ENCODE results near the gene ADARB2. TPM values are rescaled to one million over a fixed set of nuclear protein-coding genes. Genes with fewer than 3 reads are reported as not detected.

The ADARB2 gene
- total and polyA plus RNA-seq, 2 experiments from 2014 or later = 2.0 to 5.0 TPM

GRCh38 chr10:1589257-1589656 is 148.1 kb downstream of the ADARB2 start:
- Histone ChIP-seq H2AFZ (no peak overlapping the region), H3K9me2 (ENCODE audit: insufficient read depth) (no peaks in the 10 kb centered on the region; the same call in 1 of the 2 replicates), H3K36me3 (ENCODE audit: insufficient read depth) (no peaks in the 10 kb centered on the region), H3K4me2 (no peak overlapping the region), H3K4me3 (no peak overlapping the region), H3K27me3 (ENCODE audit: insufficient read depth) (no peaks in the 10 kb centered on the region), H3K79me2 (replicated peaks; ENCODE audit: insufficient read depth) (no peaks in the 10 kb centered on the region), H3K4me1 (ENCODE audit: insufficient read depth) (no peaks in the 10 kb centered on the region), H4K20me1 (replicated peaks; ENCODE audit: insufficient read depth) (no peaks in the 10 kb centered on the region), H3F3A (replicated peaks; ENCODE audit: low read depth) (no peaks in the 10 kb centered on the region), H3K27ac (ENCODE audit: low read depth) (no peak overlapping the region)
- DNase-seq (ENCODE audit: low spot score) (no peak), ATAC-seq (no peak)
- Mint-ChIP-seq H3K4me1 (peaks cover 2% of the 10 kb centered on the region; the same call in 1 of the 3 replicates), H3K27me3 (ENCODE audit: insufficient read depth, low read depth, poor library complexity) (peaks cover 10% of the 10 kb centered on the region), H3K36me3 (ENCODE audit: low read depth) (no peaks in the 10 kb centered on the region; the same call in 2 of the 3 replicates), H3K4me3 (no peak overlapping the region), H3K27ac (no peak overlapping the region), H3K9me3 (peaks cover 11% of the 10 kb centered on the region)
- TF ChIP-seq, protein P1, sequence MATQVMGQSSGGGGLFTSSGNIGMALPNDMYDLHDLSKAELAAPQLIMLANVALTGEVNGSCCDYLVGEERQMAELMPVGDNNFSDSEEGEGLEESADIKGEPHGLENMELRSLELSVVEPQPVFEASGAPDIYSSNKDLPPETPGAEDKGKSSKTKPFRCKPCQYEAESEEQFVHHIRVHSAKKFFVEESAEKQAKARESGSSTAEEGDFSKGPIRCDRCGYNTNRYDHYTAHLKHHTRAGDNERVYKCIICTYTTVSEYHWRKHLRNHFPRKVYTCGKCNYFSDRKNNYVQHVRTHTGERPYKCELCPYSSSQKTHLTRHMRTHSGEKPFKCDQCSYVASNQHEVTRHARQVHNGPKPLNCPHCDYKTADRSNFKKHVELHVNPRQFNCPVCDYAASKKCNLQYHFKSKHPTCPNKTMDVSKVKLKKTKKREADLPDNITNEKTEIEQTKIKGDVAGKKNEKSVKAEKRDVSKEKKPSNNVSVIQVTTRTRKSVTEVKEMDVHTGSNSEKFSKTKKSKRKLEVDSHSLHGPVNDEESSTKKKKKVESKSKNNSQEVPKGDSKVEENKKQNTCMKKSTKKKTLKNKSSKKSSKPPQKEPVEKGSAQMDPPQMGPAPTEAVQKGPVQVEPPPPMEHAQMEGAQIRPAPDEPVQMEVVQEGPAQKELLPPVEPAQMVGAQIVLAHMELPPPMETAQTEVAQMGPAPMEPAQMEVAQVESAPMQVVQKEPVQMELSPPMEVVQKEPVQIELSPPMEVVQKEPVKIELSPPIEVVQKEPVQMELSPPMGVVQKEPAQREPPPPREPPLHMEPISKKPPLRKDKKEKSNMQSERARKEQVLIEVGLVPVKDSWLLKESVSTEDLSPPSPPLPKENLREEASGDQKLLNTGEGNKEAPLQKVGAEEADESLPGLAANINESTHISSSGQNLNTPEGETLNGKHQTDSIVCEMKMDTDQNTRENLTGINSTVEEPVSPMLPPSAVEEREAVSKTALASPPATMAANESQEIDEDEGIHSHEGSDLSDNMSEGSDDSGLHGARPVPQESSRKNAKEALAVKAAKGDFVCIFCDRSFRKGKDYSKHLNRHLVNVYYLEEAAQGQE (IDR thresholded peaks at IDR 0.05; ENCODE audit: unreplicated experiment) = no peak
- TF ChIP-seq, protein P2, sequence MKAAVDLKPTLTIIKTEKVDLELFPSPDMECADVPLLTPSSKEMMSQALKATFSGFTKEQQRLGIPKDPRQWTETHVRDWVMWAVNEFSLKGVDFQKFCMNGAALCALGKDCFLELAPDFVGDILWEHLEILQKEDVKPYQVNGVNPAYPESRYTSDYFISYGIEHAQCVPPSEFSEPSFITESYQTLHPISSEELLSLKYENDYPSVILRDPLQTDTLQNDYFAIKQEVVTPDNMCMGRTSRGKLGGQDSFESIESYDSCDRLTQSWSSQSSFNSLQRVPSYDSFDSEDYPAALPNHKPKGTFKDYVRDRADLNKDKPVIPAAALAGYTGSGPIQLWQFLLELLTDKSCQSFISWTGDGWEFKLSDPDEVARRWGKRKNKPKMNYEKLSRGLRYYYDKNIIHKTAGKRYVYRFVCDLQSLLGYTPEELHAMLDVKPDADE (IDR thresholded peaks at IDR 0.05) = no peak
- TF ChIP-seq ZNF462 (CRISPR knock-in tag; IDR thresholded peaks at IDR 0.05) = no peak
- no peak for TF ChIP-seq EZH2phosphoT487 (IDR thresholded peaks at IDR 0.05; ENCODE audit: unreplicated experiment)
